Measurements from ENCODE around the gene PRPF6. TPM values are rescaled to one million over a fixed set of nuclear protein-coding genes. Genes with fewer than 3 reads are reported as not detected.

PRPF6 gene
- polyA plus RNA-seq, 2 of the 4 experiments (the other 2 are of a cell fraction): 42.8 to 47.2 TPM

- Histone ChIP-seq H3K4me3 (no peak overlapping the region), H3K4me2 (no peak overlapping the region), H3K4me1 (no peaks in the 10 kb centered on the region), H3K27ac (no peak overlapping the region), H3K9me3 (no peaks in the 10 kb centered on the region)
- POLR2A ChIA-PET: interaction anchor here (0.7 kb wide), 1 partner anchor 33 kb away, joined by 4 read pairs; no protein-coding TSS in a partner anchor
- CTCF ChIA-PET: interaction anchor here (1.0 to 2.6 kb wide), 2 partner anchors 17 to 36 kb away, joined by 3 to 26 read pairs; no protein-coding TSS in a partner anchor
- ATAC-seq: no peak
- TF ChIP-seq RCOR1 (IDR thresholded peaks at IDR 0.05; ENCODE audit: low read depth, low read length) (no peak), HMGXB4 (CRISPR knock-in tag; IDR thresholded peaks at IDR 0.05; ENCODE audit: borderline replicate concordance) (no peak), POLR2A (IDR thresholded peaks at IDR 0.05; ENCODE audit: low read length) (no peak), TP53 (CRISPR knock-in tag; IDR thresholded peaks at IDR 0.05) (no peak), SREBF2 (IDR thresholded peaks at IDR 0.05) (no peak), ZNF302 (CRISPR knock-in tag; IDR thresholded peaks at IDR 0.05) (no peak), MAFK (IDR thresholded peaks at IDR 0.05; ENCODE audit: partially characterized antibody) (no peak), EHMT2 (IDR thresholded peaks at IDR 0.05; ENCODE audit: low read depth) (no peak), MAZ (IDR thresholded peaks at IDR 0.05; ENCODE audit: borderline replicate concordance, low read depth, low read length) (no peak), CBX2 (IDR thresholded peaks at IDR 0.05; ENCODE audit: borderline replicate concordance, low read depth) (no peak), ESRRA (IDR thresholded peaks at IDR 0.05; ENCODE audit: borderline replicate concordance, low read length) (no peak), EP300 (IDR thresholded peaks at IDR 0.05) (no peak), NPAS2 (CRISPR knock-in tag; IDR thresholded peaks at IDR 0.05; ENCODE audit: borderline replicate concordance) (no peak), HOXA7 (CRISPR knock-in tag; IDR thresholded peaks at IDR 0.05) (no peak)
- TF ChIP-seq, protein P1, sequence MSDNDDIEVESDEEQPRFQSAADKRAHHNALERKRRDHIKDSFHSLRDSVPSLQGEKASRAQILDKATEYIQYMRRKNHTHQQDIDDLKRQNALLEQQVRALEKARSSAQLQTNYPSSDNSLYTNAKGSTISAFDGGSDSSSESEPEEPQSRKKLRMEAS (IDR thresholded peaks at IDR 0.05): no peak
- TF ChIP-seq, protein P2, sequence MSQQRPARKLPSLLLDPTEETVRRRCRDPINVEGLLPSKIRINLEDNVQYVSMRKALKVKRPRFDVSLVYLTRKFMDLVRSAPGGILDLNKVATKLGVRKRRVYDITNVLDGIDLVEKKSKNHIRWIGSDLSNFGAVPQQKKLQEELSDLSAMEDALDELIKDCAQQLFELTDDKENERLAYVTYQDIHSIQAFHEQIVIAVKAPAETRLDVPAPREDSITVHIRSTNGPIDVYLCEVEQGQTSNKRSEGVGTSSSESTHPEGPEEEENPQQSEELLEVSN (IDR thresholded peaks at IDR 0.05; ENCODE audit: borderline replicate concordance, low read depth): no peak
- FAIRE-seq: no peak
- 91% methylated on average over 20 of the region's 36 CpGs for WGBS (ENCODE audit: missing lambda C conversion rate)
- no peak for DNase-seq (ENCODE audit: low read depth in 1 of 2, low spot score in 1 of 2)
Observed at GRCh38 chr20:64021124-64021975, 40.4 kb downstream of the PRPF6 start.

DNA sequence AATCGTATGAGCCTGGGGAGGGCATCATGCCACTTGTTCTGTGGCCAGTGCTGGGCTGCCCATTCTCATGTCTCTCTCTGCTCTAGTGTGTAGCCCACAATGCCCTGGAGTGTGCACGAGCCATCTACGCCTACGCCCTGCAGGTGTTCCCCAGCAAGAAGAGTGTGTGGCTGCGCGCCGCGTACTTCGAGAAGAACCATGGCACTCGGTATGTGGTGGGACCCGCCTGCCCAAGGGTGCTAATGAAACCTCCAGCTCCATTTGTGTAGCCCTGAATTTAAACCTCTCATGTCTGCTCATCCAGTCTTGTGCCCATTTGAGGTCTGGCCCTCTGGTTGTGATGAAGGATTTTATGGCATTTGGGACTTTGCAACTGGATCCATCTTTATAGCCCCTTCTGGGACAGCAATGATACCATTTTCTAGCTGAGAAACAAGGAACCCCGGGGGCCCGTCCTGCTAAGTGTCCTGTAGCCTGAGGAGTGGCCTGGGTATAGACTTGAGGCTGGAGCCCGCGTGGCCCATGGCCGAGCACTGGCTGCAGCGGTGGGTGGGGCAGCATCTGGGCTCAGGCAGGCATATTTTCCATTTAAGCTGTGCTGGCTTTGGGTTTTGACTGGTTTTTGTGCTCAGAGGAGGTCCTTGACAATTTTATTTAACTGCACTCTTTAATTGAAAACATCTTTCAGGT is 41.9 kb downstream of the PRPF6 start:
- no peak for TF ChIP-seq CHD4 (IDR thresholded peaks at IDR 0.05; ENCODE audit: borderline replicate concordance)
- TF ChIP-seq NPAS2 (CRISPR knock-in tag; IDR thresholded peaks at IDR 0.05; ENCODE audit: borderline replicate concordance): no peak
- TF ChIP-seq FOSB (CRISPR knock-in tag; IDR thresholded peaks at IDR 0.05): no peak
- TF ChIP-seq JUN (IDR thresholded peaks at IDR 0.05): no peak
- no peak for TF ChIP-seq CBX2 (IDR thresholded peaks at IDR 0.05; ENCODE audit: borderline replicate concordance, low read depth)
- no peak for TF ChIP-seq TP53 (CRISPR knock-in tag; IDR thresholded peaks at IDR 0.05)
- no peak for TF ChIP-seq ZSCAN20 (CRISPR knock-in tag; IDR thresholded peaks at IDR 0.05)
- no peak for TF ChIP-seq ESRRA (IDR thresholded peaks at IDR 0.05; ENCODE audit: borderline replicate concordance, low read length)
- TF ChIP-seq HEYL (CRISPR knock-in tag; IDR thresholded peaks at IDR 0.05): no peak
- TF ChIP-seq EHF (CRISPR knock-in tag; IDR thresholded peaks at IDR 0.05): no peak
- TF ChIP-seq ZFP36 (IDR thresholded peaks at IDR 0.05; ENCODE audit: borderline replicate concordance, partially characterized antibody): no peak
- TF ChIP-seq HMGXB4 (CRISPR knock-in tag; IDR thresholded peaks at IDR 0.05; ENCODE audit: borderline replicate concordance): no peak
- TF ChIP-seq SMC3 (IDR thresholded peaks at IDR 0.05): no peak
- TF ChIP-seq BHLHE40 (IDR thresholded peaks at IDR 0.05; ENCODE audit: low read depth, low read length): no peak
- TF ChIP-seq EHMT2 (IDR thresholded peaks at IDR 0.05; ENCODE audit: low read depth): no peak
- TF ChIP-seq CEBPB (IDR thresholded peaks at IDR 0.05): no peak
- TF ChIP-seq RFX5 (IDR thresholded peaks at IDR 0.05): no peak
- no peak for TF ChIP-seq KDM5A (IDR thresholded peaks at IDR 0.05)
- 98% methylated on average over 17 of the region's 17 CpGs for WGBS (ENCODE audit: missing lambda C conversion rate)
- Histone ChIP-seq H3K27ac (no peak overlapping the region), H3K4me3 (no peak overlapping the region), H3K4me1 (no peaks in the 10 kb centered on the region), H3K9me3 (no peaks in the 10 kb centered on the region), H3K4me2 (no peak overlapping the region)
- POLR2A ChIA-PET: no interaction called here
- CTCF ChIA-PET: interaction anchor here (1.2 to 2.6 kb wide), 5 partner anchors 9 to 48 kb away, joined by 3 to 26 read pairs (median 3); no protein-coding TSS in a partner anchor
- no peak for FAIRE-seq
- no peak for ATAC-seq
- no peak for DNase-seq (ENCODE audit: low read depth in 1 of 2, low spot score in 1 of 2)
